G401.6 (cell line): ENCODE data around the gene COL5A1.

Source experiments
- FAIRE-seq: peaks from 2 replicates; lab custom pipeline; 2012; peaks lifted over from hg19 to GRCh38; lab: Jason Lieb, UNC

COL5A1 gene

GRCh38 chr9:134880484-134881312 is 239.1 kb downstream of the COL5A1 start, which contains the start of gene FCN2:
Gene FCN2, plus strand, starts transcription at chr9:134880810. Its CDS starts 12 bp downstream, at chr9:134880822.
- no peak for FAIRE-seq

GRCh38 chr9:134881313-134881670 is 239.7 kb downstream of the COL5A1 start:
- no peak for FAIRE-seq

- FAIRE-seq, result no peak
Observed at GRCh38 chr9:134882204-134882785, 240.7 kb downstream of the COL5A1 start.

GRCh38 chr9:134883040-134883782 is 241.6 kb downstream of the COL5A1 start:
- no peak for FAIRE-seq

GRCh38 chr9:134884492-134884891 is 242.9 kb downstream of the COL5A1 start:
- FAIRE-seq, result no peak

- no peak for FAIRE-seq
Observed at GRCh38 chr9:134885001-134885678, 243.5 kb downstream of the COL5A1 start.

- no peak for FAIRE-seq
Observed at GRCh38 chr9:134885679-134886412, 244.2 kb downstream of the COL5A1 start.

GRCh38 chr9:134886413-134886913 is 244.9 kb downstream of the COL5A1 start:
- FAIRE-seq, result no peak

- no peak for FAIRE-seq
Observed at GRCh38 chr9:134887219-134887618, 245.6 kb downstream of the COL5A1 start.

- no peak for FAIRE-seq
Observed at GRCh38 chr9:134887686-134888602, 246.3 kb downstream of the COL5A1 start.

- no peak for FAIRE-seq
Observed at GRCh38 chr9:134888603-134889190, 247.1 kb downstream of the COL5A1 start.

GRCh38 chr9:134889386-134890154 is 248.0 kb downstream of the COL5A1 start:
- FAIRE-seq, result no peak

GRCh38 chr9:134890155-134890495 is 248.5 kb downstream of the COL5A1 start:
- FAIRE-seq, result no peak

- FAIRE-seq, result no peak
Observed at GRCh38 chr9:134891053-134891452, 249.4 kb downstream of the COL5A1 start.

- no peak for FAIRE-seq
Observed at GRCh38 chr9:134891713-134892112, 250.1 kb downstream of the COL5A1 start.

GRCh38 chr9:134892221-134892620 is 250.6 kb downstream of the COL5A1 start:
- no peak for FAIRE-seq

GRCh38 chr9:134892820-134893420 is 251.3 kb downstream of the COL5A1 start:
- FAIRE-seq, result no peak
